ENCODE measurements around the gene CD47.

Gene CD47

DNA sequence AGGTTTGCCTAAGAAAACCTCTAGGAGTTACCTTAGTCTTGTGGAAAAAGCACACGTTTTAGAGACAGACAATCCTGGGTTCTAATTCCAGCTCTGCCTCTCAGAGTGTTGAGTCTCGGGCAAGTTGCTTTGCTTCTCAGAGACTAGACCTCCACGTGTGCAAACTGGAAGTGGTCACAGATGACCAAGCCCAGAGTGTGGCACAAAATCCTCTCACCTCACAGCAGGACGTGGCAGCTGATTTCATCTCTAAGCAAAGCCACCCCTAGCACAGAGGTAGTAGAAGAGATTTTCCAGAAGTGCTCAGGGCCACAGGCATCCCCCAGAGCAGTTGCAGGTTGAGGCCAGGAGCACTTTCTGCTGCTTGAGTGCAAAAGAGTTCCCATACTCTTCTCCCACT lies 79.2 kb downstream of the CD47 start:
- DNase-seq = no peak

DNA sequence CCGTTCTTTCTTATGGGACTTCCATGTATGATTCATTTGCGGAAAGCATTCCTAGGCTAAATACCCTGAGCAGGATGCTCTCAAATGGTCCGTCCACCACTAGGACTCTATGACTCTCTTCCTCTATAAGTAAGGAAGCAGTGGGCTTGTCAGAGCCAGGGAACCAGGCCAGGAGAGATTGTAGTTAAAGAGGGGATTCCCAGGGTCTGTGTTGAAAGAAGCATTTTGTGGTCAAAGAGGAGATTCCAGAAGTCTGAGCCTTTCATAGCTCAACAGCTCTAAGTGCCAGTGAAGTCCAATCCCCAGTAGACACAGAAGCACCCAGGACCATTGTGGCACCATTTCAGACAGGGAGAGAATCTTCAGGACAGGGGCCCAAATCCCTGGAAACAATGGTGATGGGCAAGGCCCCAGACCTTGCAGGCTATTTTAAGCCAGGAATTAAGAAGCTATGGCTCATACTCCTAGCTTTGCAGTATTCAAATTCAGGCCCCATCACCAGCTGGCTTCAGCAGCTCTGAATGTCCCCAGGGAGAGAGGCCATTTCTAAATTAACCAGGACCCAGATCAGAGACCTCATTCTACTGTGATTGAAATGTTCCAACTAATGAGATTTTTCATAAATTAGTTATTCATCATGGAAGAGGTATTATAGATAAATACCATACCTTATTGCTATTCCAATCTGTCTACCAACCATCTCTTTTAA lies 81.7 kb downstream of the CD47 start:
- peak; percentile 34 for DNase-seq

DNA sequence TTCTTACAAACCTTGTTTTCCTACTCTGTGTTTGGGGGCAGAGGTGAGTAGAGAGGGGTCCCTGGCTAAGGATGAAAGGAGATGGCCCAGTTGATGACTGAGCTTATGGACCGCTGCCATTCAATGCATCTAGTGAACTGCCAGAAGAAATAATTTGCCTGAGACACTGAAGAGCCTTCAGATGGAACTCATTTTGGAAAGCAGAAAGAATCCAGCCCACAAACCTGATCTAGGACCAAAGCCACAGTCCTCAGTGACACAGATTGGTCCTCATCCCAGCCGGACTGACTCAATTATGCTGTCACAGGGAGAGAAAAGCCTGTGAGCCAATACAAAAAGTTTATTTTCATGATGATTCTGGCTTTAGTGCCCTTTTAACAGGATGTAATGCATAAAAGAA lies 82.7 kb downstream of the CD47 start:
- no peak for DNase-seq

DNA sequence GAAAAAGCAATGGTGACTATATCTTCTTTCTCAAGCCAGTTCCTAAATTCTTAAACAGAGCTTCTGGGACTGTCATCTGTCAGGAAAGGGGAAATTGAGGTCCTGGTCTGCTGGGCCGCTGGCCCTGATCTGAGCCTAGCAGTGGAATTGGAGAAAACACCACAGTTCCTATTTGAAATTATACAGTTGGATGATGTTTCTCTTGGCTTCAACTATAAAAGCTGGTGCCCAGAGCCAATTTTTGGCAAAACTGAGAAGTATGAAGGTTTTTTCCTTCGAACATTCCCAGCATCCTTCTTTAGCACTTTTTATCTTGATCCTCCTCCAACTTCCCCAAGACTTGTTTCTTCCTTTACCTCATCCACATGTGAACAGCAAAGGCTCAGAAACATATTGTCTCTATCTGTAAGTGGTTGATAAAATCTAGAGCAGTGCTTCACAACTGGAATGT lies 83.9 kb downstream of the CD47 start:
- DNase-seq = no peak

DNA sequence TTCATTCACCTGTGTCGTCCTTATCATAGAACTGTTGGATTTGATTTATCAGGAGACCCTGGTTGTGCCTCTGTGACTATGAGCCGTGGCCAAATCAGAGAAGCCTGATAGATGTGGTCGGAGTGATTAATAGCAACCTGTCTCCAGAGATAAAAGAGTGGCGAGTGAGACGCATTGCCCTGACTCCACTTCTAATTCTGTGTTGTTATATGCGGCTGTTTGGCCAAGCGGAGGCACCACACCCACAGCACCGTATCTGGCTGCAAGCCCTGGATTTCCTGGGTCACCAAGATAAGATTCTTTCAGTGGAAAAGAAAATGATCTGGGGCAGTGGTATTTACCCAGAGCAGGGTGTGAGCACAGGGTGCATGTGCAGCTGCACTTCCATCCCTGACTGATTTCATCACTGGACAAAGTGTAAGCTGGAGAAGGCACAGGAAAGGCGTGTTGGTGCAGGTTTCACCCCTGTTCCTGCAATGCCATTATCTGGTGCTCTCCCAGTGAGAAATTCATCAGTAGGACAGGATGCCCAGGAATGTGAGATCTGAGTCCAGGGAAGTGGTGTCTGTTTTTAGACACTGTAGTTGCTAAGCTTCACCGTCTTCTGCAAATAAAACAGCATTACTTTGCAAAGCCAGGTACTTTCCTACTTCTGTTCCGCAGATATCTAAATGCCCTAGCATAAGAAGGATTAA lies 84.6 kb downstream of the CD47 start:
- DNase-seq = no peak

DNA sequence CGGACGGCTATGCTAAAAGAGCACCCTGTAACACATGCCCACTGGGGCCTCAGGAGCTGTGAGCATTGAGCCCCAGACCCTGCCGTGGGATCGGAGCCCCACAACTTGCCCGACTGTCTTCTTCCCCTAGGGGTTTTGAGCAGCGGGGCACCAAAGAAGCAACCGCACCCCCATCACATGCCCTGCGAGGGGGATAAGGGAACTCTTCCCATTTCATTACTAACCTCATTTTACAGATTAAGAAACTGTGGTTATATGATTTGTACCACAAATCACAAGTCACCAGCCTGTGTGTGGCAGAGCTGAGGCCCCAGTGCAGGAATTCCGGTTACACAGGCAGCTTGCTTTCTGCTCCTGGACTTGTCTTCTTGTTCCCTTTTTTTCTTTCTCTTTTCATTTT lies 86.2 kb downstream of the CD47 start:
- no peak for DNase-seq

DNA sequence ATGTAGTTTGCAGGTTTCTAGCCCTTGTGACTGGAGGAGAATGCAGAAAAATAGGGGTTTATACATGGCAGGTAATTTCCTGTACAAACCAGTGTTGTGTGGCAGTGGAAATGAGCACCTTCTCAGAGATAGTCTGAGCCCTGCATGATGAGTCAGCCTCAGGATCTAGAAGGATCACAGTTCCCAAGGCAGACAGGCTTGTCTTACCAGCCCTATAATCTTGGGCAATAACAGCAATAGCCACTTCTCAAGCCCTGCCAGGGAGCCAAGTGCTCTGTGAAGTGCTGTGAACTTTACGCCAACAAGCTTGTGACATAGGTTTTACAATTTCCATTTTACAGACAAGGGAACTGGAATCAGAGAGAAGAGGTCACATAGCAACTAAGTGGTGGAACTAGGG lies 89.4 kb downstream of the CD47 start:
- no peak for DNase-seq

DNA sequence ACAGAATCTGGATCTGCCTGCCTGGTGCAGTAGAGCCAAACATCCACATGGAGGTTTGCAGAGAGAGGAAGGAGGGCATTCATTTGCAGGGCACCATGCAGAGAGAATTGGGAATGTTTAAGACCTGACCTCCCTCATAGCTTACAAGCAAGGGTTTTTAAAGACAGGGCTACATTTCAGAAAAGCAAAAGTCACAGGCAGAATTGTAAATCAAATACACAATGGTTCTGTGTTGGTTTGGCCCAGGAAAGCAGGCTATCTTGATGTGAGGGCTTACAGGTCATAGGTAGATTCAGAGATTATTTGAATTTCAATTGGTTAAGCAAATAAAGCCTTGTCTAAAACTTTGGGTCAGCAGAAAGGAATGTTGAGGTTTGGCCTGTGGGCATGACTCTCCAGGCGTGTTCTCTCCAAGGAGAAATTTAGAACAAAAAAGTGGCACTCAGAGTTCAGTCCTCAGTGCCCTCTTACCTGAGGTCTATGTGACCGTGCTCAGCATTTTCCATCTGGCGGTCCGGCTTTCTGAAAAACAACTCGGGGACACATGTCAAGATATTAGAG lies 91.5 kb downstream of the CD47 start:
- no peak for DNase-seq

DNA sequence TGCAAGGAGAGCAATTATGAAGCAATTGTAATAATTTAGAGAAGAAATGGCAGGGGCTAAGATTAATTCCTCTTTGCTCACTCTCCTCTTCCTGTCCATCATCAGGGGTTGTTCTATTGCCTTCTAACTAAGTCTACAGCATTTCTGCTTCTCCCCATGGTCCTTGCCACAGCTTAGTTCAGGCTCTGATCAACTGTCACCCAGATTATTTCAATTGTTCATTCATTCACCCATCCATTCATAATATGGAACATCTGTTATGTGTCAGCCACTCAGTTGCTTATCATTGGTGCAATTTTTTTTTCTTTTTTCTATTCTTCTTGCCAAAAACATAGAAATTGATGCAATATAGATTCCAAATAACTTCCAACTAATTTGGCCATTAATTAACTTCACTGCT lies 93.2 kb downstream of the CD47 start:
- peak; percentile 94 for DNase-seq

DNA sequence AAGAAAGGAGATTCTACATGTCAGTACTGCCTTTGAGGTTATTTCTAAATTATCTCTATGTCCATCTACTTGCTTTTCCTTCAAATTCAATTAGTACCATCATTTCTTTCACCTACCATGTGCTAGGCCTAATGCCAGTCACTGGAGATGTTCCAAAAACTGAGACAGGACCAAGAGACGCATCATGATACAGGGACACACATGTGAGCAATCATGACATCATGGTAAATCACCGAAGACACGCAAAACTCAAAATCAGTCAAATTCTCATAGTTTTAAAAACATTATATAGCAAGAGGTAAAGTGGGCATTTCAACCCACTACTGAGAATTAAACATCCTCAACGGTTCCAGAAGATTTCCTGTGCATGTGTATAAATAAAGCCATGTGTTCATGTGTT lies 95.0 kb downstream of the CD47 start:
- DNase-seq = no peak

DNA sequence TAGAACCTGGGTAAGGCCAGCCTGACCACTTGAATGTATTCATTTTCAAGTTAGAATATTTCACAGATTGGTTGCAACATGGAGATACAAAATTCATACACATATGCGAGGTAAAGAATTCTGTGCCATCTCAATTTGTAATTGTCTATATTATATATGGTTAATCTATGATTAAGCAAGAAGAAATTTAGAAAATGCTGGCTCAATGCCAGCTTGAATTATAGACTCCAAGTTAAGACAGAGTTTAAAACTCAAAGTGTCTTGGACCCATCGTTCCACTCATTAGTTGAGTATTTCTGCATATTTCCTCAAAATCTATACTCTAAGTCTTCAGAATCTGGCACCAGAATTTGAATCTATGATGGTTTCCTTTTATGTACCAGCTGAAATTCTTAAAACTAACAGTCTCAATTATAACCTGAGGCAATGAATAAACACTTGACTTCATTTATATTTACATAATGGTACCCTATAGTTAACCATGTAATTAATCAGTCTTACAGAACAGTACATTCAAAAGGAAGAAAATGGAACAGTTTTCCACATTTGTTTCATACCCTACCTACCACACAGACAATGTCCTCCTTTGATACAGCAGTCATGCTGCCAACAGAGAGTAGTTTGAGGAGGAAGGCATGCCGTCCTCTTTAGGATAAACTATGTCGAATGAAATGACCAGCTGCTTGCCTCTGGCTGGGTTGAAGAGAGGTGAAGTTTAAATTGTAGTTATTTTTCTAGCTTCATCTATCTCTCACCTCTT lies 95.7 kb downstream of the CD47 start:
- DNase-seq = no peak

DNA sequence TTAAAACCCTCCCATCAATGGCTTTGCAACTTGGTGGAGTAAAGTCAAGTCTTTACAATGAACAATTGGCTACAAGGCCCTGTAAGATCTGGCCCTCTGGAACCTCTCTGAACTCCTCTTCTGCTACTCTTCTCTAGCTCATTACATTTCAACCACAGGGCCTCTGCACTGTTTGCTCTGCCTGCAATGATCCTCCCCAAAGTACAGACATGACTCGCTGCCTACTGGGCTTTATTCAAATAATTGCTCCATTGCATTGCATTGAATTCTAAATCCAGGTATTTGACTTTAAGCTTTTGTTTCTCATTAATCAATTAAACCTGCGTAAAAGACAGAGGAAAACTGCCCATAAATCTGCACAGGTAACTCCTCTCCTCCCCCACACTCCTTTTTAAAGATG lies 96.7 kb downstream of the CD47 start:
- DNase-seq = no peak

DNA sequence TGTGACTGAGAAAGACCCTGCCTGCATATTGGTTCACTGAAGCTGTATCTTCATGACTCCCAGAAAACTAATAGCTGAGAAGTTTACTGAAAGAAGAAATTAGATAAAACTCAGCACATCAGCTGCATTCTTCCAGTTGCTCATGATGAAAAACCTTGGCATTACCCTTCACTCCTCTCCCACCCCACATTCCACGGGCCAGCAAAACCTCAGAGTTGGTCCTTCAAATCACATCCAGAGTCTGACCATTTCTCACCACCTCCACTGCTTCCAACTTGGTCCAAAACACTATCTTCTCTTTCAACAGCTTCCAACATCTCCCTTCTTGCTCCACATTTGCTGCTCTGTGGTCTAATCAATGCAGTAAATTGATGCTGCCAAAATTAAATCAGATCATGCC lies 97.1 kb downstream of the CD47 start:
- no peak for DNase-seq

All from NCI-H2171 treated with DMSO at 0.1 percent for 48 hours (cell line).